Bronchial epithelial cell (primary cell): ENCODE measurements around the gene DACT2. TPM values are rescaled to one million over a fixed set of nuclear protein-coding genes. Genes with fewer than 3 reads are reported as not detected.
A peak's percentile ranks its signal among the peaks of the same experiment; 100 is the strongest.
"Not testable (repeated sequence)": the region's sequence is repeated elsewhere in the genome, so short reads cannot be mapped to it uniquely, and the experiment has no call there.

Source experiments
- DNase-seq: peaks from one replicate; pipeline ENCODE4 v3.0.0-alpha.2; 2010; ENCODE audit warnings: low read depth
- FAIRE-seq: peaks from 2 replicates; lab custom pipeline; 2011; peaks lifted over from hg19 to GRCh38; lab: Jason Lieb, UNC
- H3K27me3 ChIP-seq: 2 replicates; pipeline ENCODE4 v1.5.1; 2011; ENCODE audit warnings: low read length; ENCODE audit not compliant: control insufficient read depth, insufficient read depth
- H3K36me3 ChIP-seq: 2 replicates; pipeline ENCODE4 v1.5.1; 2011; ENCODE audit warnings: low read length; ENCODE audit not compliant: control insufficient read depth, insufficient read depth
- H3K4me3 ChIP-seq: 2 replicates; pipeline ENCODE4 v1.5.1; 2011; ENCODE audit warnings: mild to moderate bottlenecking, low read depth, low read length, control low read depth
- CTCF ChIP-seq: IDR thresholded peaks from 2 replicates; pipeline ENCODE4 v1.5.1; 2011; ENCODE audit warnings: mild to moderate bottlenecking, moderate library complexity, low read length, control low read depth, inconsistent platforms; ENCODE audit not compliant: insufficient read depth, severe bottlenecking
- total RNA-seq: library from RNA; depleted of rRNA; stranded (reverse); fragments of >200 nt; gene quantifications from 2 replicates; pipeline ENCODE4 v1.2.1, GENCODE V29; 2014

Gene DACT2
- total RNA-seq, 1 donor from 2014 or later, result 1.3 TPM

GRCh38 chr6:168315596-168315995 is 4.0 kb downstream of the DACT2 start:
- no peaks in the 10 kb centered on the region for H3K36me3 ChIP-seq
- peak; percentile 27 for DNase-seq
- peak; percentile 13 for FAIRE-seq
- peaks cover 6% of the 10 kb centered on the region for H3K27me3 ChIP-seq
- no peak overlapping the region for H3K4me3 ChIP-seq
- no peak for TF ChIP-seq CTCF

- DNase-seq, result peak; percentile 90
- TF ChIP-seq CTCF, result peak; percentile 56
- Histone ChIP-seq H3K4me3 (no peak overlapping the region), H3K27me3 (peaks cover 6% of the 10 kb centered on the region), H3K36me3 (no peaks in the 10 kb centered on the region)
- no peak for FAIRE-seq
Measured at GRCh38 chr6:168314948-168315347, 4.6 kb downstream of the DACT2 start.

DNA sequence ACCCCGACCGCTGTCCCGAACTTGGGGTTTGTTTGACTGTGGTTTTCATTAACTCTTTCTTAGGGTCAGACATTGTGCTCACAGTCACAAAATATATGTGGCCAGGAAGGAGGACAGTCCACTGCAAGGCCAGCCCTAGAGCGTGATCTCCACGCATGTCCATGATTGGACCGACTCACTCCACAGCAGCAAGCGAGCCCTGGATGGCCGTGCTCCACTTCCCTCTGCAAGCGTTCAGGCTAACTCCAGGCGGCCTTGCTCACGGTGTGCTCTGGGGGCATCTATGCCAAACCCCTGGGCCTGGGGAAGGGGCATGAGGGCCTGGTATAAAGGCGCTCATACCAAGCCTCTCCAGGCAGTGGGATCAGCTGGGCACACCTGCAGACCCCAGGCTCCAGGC is 5.6 kb downstream of the DACT2 start:
- Histone ChIP-seq H3K27me3 (peaks cover 6% of the 10 kb centered on the region), H3K4me3 (no peak overlapping the region), H3K36me3 (no peaks in the 10 kb centered on the region)
- DNase-seq, result no peak
- no peak for TF ChIP-seq CTCF
- FAIRE-seq, result no peak

DNA sequence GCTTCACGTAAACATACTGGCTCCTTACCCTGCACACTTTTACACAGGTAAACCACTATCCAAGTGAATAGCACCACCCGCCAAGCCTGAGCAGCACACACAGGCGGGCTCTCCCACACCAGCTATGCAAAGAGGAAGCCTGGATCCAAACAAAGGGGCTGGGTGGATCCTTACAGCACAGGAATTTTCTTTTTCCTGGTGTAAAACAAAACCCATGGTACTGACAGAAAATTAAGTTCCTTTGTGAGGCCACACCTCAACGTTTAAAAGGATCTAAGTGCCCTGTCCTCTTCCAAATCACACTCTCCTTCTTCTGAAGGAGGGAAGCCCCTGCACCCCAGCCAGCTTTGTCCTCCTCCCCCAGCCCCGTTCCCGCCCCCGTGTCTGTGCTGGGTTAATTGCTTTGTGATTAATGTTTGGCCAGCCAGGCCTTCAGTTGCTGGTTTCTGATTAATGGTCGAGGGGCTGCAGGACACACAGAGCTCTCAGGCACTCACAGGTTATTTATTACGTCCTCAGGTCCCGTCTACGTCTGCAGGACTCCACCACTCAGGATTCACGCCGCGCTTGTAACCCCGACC is 6.1 kb downstream of the DACT2 start:
- no peak for DNase-seq
- H3K36me3 ChIP-seq, result no peaks in the 10 kb centered on the region
- H3K27me3 ChIP-seq, result peaks cover under 1% of the 10 kb centered on the region
- no peak for FAIRE-seq
- H3K4me3 ChIP-seq, result no peak overlapping the region
- TF ChIP-seq CTCF, result no peak

- not testable (repeated sequence) for H3K4me3 ChIP-seq, FAIRE-seq, H3K36me3 ChIP-seq, DNase-seq, H3K27me3 ChIP-seq
Measured at GRCh38 chr6:168312125-168312507, 7.5 kb downstream of the DACT2 start.

DNA sequence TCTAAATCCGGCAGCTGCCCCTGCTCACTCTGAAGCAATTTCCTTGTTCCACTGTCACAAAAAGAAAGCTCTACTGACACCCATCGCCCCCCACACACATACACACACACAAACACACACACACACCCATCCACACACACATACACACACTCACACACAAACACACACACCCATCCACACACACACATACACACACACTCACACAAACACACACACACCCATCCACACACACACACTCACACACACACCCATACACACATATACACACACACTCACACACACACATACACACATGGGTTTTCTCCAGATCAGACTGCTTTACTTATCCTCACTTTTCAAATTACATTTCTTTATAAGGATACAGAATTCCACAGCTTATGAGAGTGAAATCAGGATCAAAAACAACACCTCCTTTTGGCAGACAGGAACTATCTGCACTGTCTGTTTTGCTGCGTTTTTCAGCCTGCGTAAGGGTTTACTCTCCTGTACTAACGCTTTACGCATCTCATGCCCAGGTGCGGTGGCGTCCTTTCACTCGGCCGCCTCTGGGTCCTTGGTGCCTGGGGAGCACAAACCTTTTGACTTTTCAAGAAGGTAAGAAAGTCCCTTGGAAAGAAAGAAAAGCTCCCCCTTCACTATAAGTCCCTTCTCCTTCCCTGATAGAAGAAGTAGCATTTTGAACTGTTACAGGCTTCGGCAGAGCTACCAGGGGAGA is 8.0 kb downstream of the DACT2 start:
- DNase-seq, result no peak
- Histone ChIP-seq H3K4me3 (no peak overlapping the region), H3K36me3 (no peaks in the 10 kb centered on the region), H3K27me3 (no peaks in the 10 kb centered on the region)
- FAIRE-seq, result peak; percentile 52
- TF ChIP-seq CTCF, result no peak
